Measurements from ENCODE around the gene RAB38.

The RAB38 gene

GRCh38 chr11:88139865-88140264 is 35.4 kb downstream of the RAB38 start:
- no peak for TF ChIP-seq FOXM1 (IDR thresholded peaks at IDR 0.05; ENCODE audit: borderline replicate concordance, low read depth)

GRCh38 chr11:88131764-88132470 is 43.3 kb downstream of the RAB38 start:
- TF ChIP-seq, protein P1, sequence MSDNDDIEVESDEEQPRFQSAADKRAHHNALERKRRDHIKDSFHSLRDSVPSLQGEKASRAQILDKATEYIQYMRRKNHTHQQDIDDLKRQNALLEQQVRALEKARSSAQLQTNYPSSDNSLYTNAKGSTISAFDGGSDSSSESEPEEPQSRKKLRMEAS (IDR thresholded peaks at IDR 0.05): no peak
- no peak for TF ChIP-seq TCF12 (IDR thresholded peaks at IDR 0.05; ENCODE audit: low read depth)
- TF ChIP-seq YY1 (IDR thresholded peaks at IDR 0.05; ENCODE audit: low read depth): no peak
- no peak for TF ChIP-seq ZBTB7A (IDR thresholded peaks at IDR 0.05; ENCODE audit: low read depth)

- TF ChIP-seq TEAD4 (IDR thresholded peaks at IDR 0.05): no peak
- TF ChIP-seq NFIC (IDR thresholded peaks at IDR 0.05): no peak
- no peak for TF ChIP-seq USF1 (IDR thresholded peaks at IDR 0.05)
- no peak for TF ChIP-seq TCF12 (IDR thresholded peaks at IDR 0.05; ENCODE audit: low read depth)
- TF ChIP-seq EGR1 (IDR thresholded peaks at IDR 0.05): no peak
- TF ChIP-seq, protein P2, sequence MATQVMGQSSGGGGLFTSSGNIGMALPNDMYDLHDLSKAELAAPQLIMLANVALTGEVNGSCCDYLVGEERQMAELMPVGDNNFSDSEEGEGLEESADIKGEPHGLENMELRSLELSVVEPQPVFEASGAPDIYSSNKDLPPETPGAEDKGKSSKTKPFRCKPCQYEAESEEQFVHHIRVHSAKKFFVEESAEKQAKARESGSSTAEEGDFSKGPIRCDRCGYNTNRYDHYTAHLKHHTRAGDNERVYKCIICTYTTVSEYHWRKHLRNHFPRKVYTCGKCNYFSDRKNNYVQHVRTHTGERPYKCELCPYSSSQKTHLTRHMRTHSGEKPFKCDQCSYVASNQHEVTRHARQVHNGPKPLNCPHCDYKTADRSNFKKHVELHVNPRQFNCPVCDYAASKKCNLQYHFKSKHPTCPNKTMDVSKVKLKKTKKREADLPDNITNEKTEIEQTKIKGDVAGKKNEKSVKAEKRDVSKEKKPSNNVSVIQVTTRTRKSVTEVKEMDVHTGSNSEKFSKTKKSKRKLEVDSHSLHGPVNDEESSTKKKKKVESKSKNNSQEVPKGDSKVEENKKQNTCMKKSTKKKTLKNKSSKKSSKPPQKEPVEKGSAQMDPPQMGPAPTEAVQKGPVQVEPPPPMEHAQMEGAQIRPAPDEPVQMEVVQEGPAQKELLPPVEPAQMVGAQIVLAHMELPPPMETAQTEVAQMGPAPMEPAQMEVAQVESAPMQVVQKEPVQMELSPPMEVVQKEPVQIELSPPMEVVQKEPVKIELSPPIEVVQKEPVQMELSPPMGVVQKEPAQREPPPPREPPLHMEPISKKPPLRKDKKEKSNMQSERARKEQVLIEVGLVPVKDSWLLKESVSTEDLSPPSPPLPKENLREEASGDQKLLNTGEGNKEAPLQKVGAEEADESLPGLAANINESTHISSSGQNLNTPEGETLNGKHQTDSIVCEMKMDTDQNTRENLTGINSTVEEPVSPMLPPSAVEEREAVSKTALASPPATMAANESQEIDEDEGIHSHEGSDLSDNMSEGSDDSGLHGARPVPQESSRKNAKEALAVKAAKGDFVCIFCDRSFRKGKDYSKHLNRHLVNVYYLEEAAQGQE (IDR thresholded peaks at IDR 0.05; ENCODE audit: low read depth): no peak
- TF ChIP-seq TAF1 (IDR thresholded peaks at IDR 0.05; ENCODE audit: low read depth): no peak
- no peak for TF ChIP-seq YY1 (IDR thresholded peaks at IDR 0.05; ENCODE audit: low read depth)
These were observed 52.3 kb downstream of the RAB38 start for GRCh38 chr11:88122956-88123355.

DNA sequence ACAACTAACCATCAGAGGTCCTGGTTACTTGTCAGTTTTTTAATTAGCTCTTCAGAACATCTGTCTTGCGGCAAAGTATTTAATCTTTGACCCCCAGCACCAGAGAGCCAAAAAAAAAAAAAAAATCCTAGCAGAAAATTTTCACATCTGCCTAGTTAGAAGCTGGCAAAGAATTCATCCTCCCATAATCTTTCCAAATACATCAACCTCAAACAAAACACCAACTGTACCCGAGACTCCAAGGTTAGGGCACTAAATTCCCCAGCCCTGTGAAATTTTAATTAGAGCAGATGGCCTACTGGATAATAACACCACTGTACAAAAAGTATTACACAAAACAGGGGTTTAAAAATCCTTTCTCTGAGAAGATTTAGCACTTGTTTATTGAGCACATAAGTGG is 55.7 kb downstream of the RAB38 start:
- TF ChIP-seq, protein P2 (IDR thresholded peaks at IDR 0.05; ENCODE audit: low read depth): no peak
- TF ChIP-seq EP300 (IDR thresholded peaks at IDR 0.05; ENCODE audit: borderline replicate concordance) (no peak), NFIC (IDR thresholded peaks at IDR 0.05) (no peak), YY1 (IDR thresholded peaks at IDR 0.05; ENCODE audit: low read depth) (no peak), CREB1 (IDR thresholded peaks at IDR 0.05; ENCODE audit: low read depth) (no peak), FOXM1 (IDR thresholded peaks at IDR 0.05; ENCODE audit: borderline replicate concordance, low read depth) (no peak), RAD21 (IDR thresholded peaks at IDR 0.05; ENCODE audit: low read depth) (no peak), EGR1 (IDR thresholded peaks at IDR 0.05) (no peak), TAF1 (IDR thresholded peaks at IDR 0.05; ENCODE audit: low read depth) (no peak)

GRCh38 chr11:88117281-88117858 is 57.9 kb downstream of the RAB38 start:
- TF ChIP-seq ZBTB7A (IDR thresholded peaks at IDR 0.05; ENCODE audit: low read depth): no peak
- TF ChIP-seq TEAD4 (IDR thresholded peaks at IDR 0.05): no peak
- TF ChIP-seq USF1 (IDR thresholded peaks at IDR 0.05): no peak
- no peak for TF ChIP-seq YY1 (IDR thresholded peaks at IDR 0.05; ENCODE audit: low read depth)
- no peak for TF ChIP-seq CREB1 (IDR thresholded peaks at IDR 0.05; ENCODE audit: low read depth)
- no peak for TF ChIP-seq EGR1 (IDR thresholded peaks at IDR 0.05)
- TF ChIP-seq TAF1 (IDR thresholded peaks at IDR 0.05; ENCODE audit: low read depth): no peak
- TF ChIP-seq, protein P2 (IDR thresholded peaks at IDR 0.05; ENCODE audit: low read depth): no peak
- no peak for TF ChIP-seq RAD21 (IDR thresholded peaks at IDR 0.05; ENCODE audit: low read depth)
- no peak for TF ChIP-seq EP300 (IDR thresholded peaks at IDR 0.05; ENCODE audit: borderline replicate concordance)
- no peak for TF ChIP-seq FOXM1 (IDR thresholded peaks at IDR 0.05; ENCODE audit: borderline replicate concordance, low read depth)
- TF ChIP-seq TCF12 (IDR thresholded peaks at IDR 0.05; ENCODE audit: low read depth): no peak
- no peak for TF ChIP-seq CEBPB (IDR thresholded peaks at IDR 0.05)
- TF ChIP-seq, protein P1 (IDR thresholded peaks at IDR 0.05): no peak
- no peak for TF ChIP-seq NFIC (IDR thresholded peaks at IDR 0.05)

All from Ishikawa (cell line).